HCEC 1CT (cell line): ENCODE measurements around the gene LAMA2.

Experiments used
- DNase-seq: peaks from one replicate; pipeline ENCODE4 v3.0.0-alpha.2; 2017

Gene LAMA2

DNA sequence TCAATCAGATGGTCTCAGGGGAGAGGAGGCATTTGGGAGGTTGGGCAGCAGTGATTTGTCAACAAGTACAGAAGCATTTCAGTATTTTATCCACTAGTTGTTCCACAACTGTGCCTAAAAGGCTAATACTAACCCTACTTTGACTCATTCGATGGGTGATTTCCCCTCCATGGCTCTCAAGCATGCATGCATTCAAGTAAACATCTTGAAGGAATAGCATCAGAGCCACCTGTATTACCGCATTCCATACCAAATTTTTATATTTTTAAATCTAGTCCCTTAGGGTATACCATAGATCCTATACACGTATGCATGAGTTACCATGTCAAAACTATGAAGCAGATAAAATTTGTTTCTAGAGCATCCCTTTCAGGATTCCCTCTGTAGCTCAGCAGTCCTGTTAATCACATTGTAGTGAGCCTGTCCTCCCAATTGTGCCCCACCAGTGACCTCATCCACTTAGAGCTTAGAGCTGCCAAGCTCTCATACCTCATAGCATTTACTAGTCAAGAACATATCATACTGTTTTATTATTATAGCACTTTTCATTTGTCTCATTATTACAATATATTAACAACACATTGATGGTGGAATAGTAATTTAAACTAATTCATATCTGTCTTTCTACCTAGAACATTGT lies 213.8 kb downstream of the LAMA2 start:
- no peak for DNase-seq

DNA sequence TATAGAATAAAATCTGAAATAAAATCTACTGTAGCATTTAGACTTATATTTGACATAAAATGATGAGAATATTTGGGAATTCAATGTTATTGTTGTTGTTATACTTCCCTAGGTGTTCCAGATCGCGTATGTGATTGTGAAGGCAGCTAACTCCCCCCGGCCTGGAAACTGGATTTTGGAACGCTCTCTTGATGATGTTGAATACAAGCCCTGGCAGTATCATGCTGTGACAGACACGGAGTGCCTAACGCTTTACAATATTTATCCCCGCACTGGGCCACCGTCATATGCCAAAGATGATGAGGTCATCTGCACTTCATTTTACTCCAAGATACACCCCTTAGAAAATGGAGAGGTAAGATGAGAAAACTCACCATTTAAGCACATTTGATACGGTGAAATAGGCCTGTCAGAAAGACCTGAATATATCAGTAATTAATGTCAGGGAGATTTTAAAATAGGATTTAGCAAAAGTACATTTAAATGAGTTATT lies 215.2 kb downstream of the LAMA2 start:
- DNase-seq: no peak

DNA sequence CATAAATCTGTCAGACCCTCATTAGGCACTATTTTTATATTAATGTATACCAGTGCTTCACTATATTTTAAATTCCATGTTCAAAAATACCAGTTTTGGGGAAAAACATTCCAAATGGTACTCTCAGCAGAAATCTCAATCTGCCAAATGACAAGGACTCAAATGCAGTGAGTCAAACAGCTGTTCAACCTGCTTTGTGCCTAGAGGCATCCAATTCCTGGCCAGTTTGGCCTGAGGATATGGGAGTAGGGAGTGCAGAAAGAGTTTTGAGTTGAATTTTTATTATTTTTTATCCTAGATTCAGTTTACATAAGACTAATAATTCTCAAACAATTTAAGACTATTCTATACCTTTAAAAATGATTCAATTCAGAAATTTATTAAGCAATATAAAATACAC lies 216.8 kb downstream of the LAMA2 start:
- no peak for DNase-seq

DNA sequence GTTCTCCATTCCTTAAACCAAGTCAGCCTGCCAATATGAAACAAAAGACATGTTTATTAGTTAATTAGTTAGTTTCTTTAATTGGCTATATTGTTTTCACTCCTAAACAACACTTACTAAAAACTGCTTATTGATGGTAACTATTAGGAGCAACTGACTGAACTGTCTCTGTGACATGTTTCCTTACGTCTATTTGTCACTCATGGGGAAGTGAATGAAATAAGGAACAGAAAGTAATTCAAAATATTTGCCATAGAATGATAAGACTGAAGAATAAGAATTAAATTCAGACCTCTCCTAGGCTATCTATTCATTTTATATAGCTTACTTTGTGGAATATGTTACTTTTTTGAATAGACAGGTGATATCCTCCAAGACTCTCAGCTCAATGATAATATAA lies 217.2 kb downstream of the LAMA2 start:
- DNase-seq: no peak

DNA sequence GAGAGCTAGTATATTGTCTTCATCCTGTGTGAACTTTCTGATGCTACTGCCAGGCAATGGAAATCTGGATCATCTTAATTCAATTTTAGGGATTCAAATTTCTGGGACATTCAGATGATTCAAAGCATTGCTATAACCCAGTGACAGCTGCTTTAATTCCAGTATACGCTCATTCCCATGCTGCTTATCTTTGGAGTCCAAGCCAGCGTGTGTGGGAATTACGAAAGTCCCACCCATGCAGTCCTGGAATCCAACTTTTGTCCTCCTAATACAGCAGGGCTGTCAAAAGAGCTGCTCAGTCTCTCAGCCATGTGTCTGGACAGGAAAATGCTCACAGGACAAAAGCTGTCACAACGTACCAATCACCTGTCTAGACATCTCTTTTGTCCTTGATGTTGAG lies 219.8 kb downstream of the LAMA2 start:
- DNase-seq: peak; percentile 9

DNA sequence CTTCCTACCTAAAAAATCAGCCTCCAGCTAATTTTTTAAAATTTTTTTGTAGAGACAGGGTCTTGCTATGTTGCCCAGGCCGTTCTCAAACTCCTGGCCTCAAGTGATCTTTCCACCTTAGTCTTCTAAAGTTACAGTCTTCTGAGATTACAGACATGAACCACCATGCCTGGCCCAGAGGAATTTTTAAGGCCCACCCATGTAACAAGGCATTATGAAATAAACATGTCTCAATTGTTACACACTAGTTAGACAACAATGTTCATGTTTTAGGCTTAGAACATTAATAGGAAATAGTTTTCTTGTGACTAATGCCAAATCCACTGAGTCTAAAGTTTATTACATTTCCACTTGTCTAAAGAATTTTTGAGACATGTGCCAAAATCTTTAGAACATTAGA lies 221.2 kb downstream of the LAMA2 start:
- peak; percentile 90 for DNase-seq

DNA sequence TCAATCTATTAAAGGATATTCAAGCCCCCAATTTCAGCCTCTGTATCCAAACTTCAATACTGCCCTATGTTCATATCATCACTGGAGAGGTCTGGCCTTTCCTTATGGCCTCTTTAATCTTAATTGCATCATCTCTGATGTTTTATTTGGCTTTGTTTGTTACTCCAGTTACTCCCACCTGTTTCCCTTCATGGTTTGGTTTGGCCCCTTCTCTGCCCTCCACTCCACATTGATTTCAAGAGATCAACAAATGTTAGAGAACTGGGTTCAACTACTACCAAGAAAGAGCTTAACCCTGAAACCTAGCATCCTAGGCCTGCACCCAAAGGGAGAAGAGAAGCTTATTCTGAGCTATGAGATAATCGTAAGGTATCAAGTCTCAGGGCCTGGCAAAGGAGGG lies 221.6 kb downstream of the LAMA2 start:
- DNase-seq: no peak

DNA sequence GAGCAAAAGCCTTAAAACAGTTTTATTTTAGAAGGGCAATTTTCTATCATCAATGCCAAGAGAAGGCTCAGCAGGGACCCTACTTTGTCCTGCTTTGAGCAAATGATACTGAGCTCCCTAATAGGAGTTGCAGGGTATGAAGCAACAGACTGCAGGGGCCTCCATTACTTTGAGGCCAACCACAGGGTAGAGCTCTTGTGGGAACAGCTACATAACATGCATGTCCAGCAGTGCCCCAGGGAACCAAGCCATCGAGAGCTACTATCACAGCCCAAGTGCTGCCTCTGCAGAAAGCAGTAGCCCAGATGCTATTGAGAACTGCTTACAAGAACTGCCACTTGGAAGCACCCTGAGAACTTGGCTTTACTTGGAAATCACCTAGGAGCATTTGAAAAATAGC lies 222.1 kb downstream of the LAMA2 start:
- no peak for DNase-seq

DNA sequence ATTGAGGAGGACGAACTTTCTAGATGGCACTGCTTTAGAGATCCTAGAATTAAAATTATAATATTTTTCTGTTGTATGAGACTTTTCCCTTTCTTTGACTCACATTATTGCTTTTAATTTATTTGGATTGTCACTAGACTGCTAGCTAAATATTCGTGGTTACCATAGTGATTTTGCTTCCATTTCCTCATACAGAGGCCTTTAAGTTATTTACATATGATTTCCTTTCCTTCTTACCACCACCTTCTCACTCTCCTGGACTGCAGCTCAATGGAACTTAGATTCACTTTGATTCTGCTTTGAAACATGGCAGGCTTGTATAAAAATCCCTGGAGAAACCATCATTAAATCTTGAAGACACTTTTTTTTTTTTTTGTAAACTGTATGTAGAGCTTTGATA lies 222.9 kb downstream of the LAMA2 start:
- no peak for DNase-seq

DNA sequence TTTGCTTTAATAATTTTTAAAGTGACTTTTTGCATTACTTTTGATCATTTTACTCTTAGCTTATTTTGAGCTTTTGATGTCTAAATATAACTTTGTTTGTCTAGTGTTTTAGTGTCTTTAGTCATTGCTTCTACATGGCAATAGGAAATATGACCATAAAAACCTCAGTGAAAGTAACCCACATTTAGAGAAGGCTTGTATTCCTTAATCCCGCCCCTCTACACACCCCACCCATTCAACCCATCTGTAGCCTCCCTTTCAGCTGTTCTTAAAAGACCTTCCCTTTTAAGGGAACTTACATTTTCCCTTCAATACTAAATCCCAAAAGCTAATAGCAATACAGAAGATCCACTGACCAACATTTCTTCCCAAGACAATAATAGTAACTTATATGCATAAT lies 225.4 kb downstream of the LAMA2 start:
- DNase-seq: no peak

DNA sequence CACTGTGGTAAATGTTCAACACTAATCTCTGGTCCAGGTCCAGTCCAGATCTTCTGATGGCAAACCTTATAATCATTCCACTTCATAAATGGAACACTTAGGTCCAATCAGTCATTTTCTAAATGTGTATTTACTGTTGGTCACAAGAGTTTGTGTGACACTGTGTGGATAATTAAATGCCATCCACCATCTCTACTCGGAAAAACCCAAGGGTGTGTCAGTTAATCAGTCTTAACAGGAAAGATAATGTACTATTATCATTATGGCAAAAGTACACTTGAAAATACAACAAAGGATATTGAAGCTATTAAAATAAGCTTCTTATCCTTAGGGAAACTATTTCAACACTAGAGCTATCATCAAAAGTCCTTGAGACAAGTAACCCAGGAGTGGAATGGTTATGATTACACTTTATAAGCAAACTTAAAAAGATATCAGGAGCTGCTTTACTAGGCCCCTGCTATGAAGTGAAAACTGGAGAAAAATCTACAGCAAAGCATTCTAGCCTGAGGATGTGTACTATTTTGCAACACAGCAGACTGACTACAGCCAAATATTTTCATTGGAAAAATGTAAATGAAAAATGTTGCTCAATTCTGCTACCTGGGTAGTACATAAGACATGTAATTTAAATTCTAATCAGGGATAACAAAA lies 227.9 kb downstream of the LAMA2 start:
- DNase-seq: no peak

DNA sequence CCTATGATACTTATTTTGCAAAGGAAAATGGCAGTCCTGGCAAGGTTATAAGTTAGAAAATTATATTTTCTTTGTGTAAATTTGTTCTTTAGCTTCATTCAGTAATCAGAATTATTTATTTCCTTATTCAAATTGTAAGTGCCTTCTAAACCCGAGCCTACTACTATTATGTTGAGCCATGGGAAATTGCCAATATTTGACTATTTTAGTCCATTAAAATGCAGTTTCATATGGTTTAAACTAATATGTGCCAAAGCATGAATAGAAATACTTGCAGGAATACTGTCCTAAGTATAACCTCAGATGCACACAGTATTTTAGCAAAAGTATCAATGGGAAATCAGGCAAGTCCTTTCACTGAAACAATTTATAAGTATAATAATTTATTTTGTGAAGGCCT lies 228.4 kb downstream of the LAMA2 start:
- DNase-seq: no peak

DNA sequence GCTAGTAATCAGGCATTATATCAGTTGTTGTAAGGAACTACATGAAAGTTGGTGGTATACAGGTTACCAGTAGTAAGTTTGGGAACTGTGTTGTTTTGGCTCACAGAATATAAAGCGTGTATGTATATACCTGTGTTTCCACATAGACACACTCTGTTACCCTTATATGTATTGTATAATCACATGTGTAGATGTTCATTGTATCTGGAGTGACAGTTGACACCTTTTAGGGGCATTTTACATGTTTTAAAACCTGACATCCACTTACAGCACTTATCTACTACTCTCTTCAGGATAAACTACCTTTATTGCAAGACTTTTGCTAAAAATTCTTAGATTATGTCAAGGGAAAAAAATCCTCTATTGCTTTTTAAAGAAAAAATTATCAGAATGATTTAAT lies 228.9 kb downstream of the LAMA2 start:
- no peak for DNase-seq

DNA sequence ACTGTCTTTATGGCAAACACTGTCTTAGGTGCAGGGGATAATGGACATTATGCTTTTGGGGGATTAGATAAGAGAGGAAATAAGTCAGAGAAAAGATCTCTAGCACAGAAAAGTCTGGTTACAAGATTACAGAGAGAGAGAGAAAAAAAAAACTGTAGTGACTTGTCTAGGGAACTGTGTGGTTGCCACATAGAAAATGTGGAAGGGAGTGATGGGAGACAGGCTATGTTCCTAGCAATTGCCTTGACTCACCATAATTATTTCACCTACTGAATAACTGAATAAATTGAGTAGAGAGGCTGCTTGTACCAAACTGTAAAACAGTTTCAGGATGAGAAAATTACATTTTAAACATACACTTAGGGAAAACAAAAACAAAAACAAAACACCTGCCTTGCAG lies 229.7 kb downstream of the LAMA2 start:
- no peak for DNase-seq

DNA sequence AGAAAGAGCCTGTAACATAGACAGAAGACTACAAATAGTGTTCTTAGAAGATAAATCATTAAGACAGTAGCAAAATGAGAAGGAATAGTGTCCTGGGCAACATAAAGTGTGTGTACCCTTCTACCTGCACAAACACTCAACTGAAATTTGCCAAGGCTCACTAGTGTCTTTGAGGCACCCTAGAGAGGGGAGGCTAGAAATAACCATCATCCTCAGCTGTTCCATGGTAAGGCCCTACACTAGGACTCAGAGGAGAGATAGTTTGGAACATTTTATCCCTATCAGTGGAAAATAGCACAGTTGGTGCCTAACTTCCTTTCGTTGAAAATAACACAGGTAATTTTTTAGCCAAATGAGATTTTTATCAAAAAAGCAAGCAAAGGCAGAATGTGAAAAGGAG lies 230.7 kb downstream of the LAMA2 start:
- DNase-seq: no peak

DNA sequence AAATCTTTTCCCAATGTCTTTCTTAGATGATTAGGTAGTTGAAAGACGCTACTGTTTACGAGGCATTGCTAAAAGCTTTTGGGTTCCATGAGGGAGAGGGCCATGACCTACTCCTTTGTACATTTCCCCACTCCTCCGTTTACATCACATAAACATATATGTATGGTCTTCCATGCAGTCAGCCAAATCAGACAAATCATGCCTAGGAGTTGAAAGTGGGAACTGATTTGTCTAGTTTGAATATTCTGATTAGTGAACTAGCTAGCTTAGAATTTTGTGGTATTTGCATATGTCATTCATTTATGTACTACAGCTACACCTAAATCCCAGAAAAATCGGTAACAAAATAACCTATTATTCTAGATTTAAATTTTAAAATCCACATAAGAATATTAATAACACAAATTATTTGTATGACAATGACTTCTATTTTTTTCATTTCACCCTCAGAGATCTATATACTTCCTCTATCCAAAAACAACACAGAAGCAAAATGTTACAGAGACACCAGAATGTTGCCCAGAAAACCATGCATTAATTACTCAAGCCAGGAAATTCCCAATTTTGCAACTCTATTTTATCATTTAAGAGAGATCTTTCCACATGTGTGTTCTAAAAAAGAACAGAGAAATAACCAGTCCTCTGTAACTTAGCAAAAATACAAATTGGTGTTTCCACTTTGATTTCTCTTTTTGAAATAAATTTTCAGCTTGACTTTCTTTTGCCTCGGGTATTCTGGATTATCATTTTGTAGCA lies 231.9 kb downstream of the LAMA2 start:
- DNase-seq: no peak

DNA sequence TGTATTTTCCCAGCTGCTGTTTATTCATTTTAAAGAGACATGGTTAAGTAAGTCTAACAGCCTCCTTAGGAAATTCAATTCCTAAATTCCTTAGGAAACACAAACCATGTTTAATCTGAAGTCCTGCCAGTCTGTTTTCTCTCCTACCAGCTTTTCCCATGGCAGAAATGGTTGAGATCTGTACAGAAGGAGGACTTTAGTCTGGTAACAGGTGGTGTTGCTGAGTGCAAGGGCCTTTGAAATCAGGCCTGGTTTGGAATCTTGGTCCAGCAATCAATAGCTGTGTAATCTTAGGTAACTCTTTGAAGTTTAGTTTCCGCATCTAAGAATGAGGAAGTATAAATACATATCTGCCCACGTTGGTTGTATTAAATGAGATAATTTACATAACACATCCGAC lies 232.5 kb downstream of the LAMA2 start:
- DNase-seq: no peak

DNA sequence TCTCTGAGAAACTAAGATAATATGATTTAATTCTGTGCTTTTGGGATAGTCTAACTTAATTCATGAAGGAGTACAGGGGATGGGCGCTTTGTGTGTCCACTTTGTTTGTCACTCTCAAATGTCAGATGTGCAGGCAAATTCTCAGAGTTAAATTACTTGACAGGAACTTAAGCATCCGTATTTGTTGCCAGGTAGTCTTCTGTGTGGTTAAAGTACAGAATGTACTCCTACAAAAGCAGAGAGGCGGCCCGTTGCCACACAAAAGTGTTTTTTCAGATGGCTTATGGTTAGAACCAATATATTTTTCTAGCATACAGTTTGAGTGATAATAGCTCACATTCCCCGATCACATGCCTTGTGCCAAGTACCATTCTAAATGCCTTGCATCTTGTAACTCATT lies 234.4 kb downstream of the LAMA2 start:
- no peak for DNase-seq

DNA sequence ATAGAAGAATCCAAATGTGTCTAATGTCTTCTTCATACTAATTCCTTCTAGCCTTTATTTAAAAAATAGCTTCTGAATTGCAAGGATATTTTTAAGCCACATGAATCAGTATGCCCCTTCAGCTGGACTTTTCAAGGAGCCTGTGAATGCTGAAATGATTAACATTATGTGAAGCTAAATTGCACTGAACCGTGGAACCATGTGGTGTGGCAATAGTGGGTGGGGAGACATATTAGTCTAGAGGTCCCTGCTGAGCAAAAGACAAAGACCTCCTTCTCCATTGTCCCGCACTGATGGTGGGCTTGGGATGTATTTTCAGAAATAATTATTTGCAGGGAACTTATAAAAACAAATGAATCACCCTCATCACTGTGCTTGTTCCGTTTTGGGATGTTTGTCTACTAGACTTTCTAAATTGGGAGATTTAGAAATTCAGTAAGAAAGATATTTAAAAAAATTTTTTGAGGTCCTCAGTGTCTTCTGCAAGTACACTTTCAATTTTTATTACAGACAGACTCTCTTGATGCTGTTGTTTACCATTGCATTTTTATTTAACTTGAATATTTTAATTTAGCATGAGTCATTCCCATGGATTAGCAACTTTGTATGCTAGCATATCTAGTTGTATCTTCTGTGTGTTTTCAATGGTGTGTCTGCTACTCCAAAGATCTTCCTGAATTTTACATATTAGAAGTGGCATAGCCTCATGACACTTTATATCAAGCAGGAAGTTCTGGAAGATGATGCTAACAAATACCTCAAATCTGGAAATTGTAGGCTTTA lies 238.1 kb downstream of the LAMA2 start:
- no peak for DNase-seq

DNA sequence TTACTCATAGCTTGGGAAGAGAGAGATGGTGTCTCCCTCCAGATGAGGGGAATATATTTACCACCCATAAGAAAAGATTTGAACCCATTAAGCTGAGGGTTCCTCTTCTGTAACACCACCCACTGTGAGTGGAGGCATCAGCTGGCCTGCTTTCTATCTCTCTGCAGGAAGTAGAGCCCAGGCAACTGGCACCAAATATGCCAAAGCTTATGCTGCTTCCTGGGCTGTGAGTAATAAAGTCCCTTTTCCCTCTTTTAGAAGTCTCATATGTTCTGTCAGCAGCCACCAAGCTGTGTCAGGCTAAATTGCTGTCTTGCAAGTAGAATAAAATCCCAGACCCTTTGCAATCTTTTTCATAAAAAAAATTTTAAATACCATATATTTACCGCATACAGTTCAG lies 241.4 kb downstream of the LAMA2 start:
- no peak for DNase-seq

DNA sequence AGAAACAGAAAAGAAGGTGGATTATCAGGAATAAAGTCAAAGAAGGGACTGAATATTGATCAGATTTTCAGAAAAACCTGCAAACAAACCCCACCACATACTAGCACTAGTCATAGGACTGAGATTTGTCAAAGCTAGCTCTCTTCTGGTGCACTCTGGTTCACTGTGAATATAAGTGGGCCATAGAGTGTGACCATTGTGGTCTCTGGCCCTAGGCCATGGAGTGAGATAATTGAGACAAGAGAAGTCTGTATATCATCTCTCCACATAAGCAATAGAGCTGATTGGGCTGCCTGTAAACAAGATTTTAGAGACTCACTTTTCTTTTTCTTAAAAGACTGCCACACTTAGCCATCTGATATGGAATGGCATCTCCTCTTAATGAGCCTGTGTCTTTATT lies 247.2 kb downstream of the LAMA2 start:
- DNase-seq: no peak

DNA sequence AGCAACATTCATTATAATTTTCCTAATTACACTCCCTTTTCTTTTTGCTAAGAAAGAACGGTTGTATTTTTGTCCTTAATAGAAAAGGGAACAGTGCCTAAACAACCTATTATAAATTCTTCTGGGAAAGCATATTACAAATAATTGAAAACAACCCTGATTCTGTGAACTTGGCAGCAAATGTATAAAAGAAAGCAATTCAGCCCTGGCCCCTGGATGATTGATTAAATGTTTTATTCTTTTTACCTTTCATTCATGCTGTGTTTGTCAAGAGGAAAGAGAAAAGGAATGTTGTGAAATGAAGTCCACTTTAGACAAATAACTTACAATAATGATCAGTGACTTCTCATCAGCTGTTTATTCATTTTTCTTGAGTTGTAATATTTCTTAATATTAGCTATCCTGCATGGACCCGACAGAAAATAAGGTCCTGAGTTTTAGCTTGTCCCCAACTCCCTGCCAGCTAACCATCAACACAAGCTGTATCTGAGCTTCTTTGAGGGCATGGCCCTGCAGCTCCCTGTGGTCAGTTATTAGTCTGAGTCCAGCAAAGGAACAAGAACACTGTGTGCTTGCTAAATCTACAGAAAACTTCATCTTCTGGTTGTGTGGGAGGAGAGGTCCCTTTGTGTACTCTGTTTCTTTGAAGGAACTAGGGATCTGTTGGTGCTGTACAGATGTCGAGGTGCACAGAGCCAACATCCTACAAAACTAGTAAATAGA lies 248.2 kb downstream of the LAMA2 start:
- no peak for DNase-seq

DNA sequence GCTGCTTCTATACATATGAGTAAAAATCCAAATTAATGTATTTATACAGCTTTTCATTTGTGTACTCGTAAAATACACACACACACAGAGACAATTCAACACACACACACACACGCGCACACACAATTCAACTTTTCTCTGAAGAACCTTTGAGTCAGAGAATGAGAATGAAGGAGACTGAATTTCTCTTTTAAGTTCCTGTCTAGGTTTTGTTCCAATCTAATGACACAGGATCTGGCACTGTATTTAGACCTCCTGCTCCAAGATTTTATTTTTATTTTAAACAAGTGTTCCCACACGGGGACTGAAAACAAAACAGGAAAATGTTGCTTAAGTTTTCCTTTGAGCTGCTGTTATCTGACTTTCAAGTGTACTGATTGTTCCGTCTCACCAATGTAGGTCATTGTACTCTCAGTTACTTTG lies 250.8 kb downstream of the LAMA2 start:
- DNase-seq: no peak
